NCI-H128 (cell line): ENCODE measurements around the gene COPZ2.
"Not testable (repeated sequence)": the region's sequence is repeated elsewhere in the genome, so short reads cannot be mapped to it uniquely, and the experiment has no call there.

Experiments used
- DNase-seq: peaks from one replicate; lab custom pipeline; 2025; ENCODE audit not compliant: unreplicated experiment; lab: John Stamatoyannopoulos, UW

The COPZ2 gene

GRCh38 chr17:48031966-48032365 is 5.6 kb downstream of the COPZ2 start:
- no peak for DNase-seq

GRCh38 chr17:48030531-48030930 is 7.1 kb downstream of the COPZ2 start:
- DNase-seq, result no peak

- no peak for DNase-seq
Measured at GRCh38 chr17:48028736-48029135, 8.9 kb downstream of the COPZ2 start.

- DNase-seq, result no peak
Measured at GRCh38 chr17:48027322-48027981, 10.1 kb downstream of the COPZ2 start.

GRCh38 chr17:48026502-48027321 is 10.9 kb downstream of the COPZ2 start:
- peak; percentile 69 for DNase-seq

GRCh38 chr17:48025904-48026501 is 11.6 kb downstream of the COPZ2 start:
- no peak for DNase-seq

GRCh38 chr17:48025040-48025903 is 12.3 kb downstream of the COPZ2 start:
- peak; percentile 84 for DNase-seq

GRCh38 chr17:48024149-48025039 is 13.2 kb downstream of the COPZ2 start:
- no peak for DNase-seq

- peak; percentile 34 for DNase-seq
Measured at GRCh38 chr17:48023400-48024148, 14.0 kb downstream of the COPZ2 start.

GRCh38 chr17:48022901-48023300 is 14.7 kb downstream of the COPZ2 start:
- DNase-seq, result no peak

- DNase-seq, result no peak
Measured at GRCh38 chr17:48021934-48022333, 15.7 kb downstream of the COPZ2 start.

- DNase-seq, result not testable (repeated sequence)
Measured at GRCh38 chr17:48017817-48018158, 19.8 kb downstream of the COPZ2 start.

- DNase-seq, result no peak
Measured at GRCh38 chr17:48016112-48016511, 21.5 kb downstream of the COPZ2 start.

- DNase-seq, result no peak
Measured at GRCh38 chr17:48014595-48015111, 22.9 kb downstream of the COPZ2 start.

- DNase-seq, result no peak
Measured at GRCh38 chr17:48013876-48014594, 23.6 kb downstream of the COPZ2 start.

- DNase-seq, result no peak
Measured at GRCh38 chr17:48012654-48013053, 24.9 kb downstream of the COPZ2 start.

GRCh38 chr17:48012151-48012520 is 25.5 kb downstream of the COPZ2 start:
- DNase-seq, result peak; percentile 46

- DNase-seq, result peak; percentile 53
Measured at GRCh38 chr17:48011405-48012150, 26.0 kb downstream of the COPZ2 start.
